HCT116 (cell line): Measurements from ENCODE around the gene CDKAL1. TPM values are rescaled to one million over a fixed set of nuclear protein-coding genes. Genes with fewer than 3 reads are reported as not detected.

Experiments
- ATAC-seq: fragments of 200-7000 bp; cut with Tn5 transposase; 2 replicates; pipeline ENCODE4 v1.9.1; 2020; ENCODE audit warnings: mild to moderate bottlenecking, moderate library complexity
- BruUV-seq: library from RNA; stranded (reverse); fragments of 400-500 nt; replicated peaks from 2 replicates; lab custom pipeline; 2021; lab: Mats Ljungman, UMichigan
- CTCF ChIA-PET: fragments of 300-600 bp; sonication (Branson Sonifier 250); formaldehyde crosslinking; loops from one replicate; lab custom pipeline; 2021; ENCODE audit warnings: antibody characterized with exemption; lab: Charles Lee
- POLR2A ChIA-PET: fragments of 300-600, 350-600 bp; sonication (Branson Sonifier 250); formaldehyde crosslinking; loops from one replicate; lab custom pipeline; 2021; ENCODE audit warnings: antibody characterized with exemption; lab: Charles Lee
- RAD21 ChIA-PET, 2 experiments: fragments of 300-600 bp; sonication (Branson Sonifier 250); formaldehyde crosslinking; loops; one replicate each; lab custom pipeline; 2023; ENCODE audit warnings: low total read pairs in 2 of 2; ENCODE audit not compliant: uncharacterized antibody in 2 of 2, unreplicated experiment in 2 of 2, low non-redundant PET in 1 of 2; lab: Charles Lee
- DNase-seq: peaks from one replicate; pipeline ENCODE4 v3.0.0-alpha.2; 2010; ENCODE audit warnings: low read depth, low spot score
- H2AFZ ChIP-seq: fragments of 200-600 bp; shearing (Covaris generic), sonication (generic); 2 replicates; pipeline ENCODE4 v1.6.1; 2017; ENCODE audit warnings: low read depth, mixed run types, mixed read lengths, antibody characterized with exemption, low read length; ENCODE audit not compliant: poor library complexity, severe bottlenecking
- H3K27ac ChIP-seq: 2 replicates; pipeline ENCODE4 v1.5.1; 2012; ENCODE audit warnings: low read depth, low read length
- H3K27me3 ChIP-seq: fragments of 200-600 bp; sonication (generic); 2 replicates; pipeline ENCODE4 v1.6.1; 2016; ENCODE audit warnings: mixed run types, low read length, mixed read lengths; ENCODE audit not compliant: insufficient read depth
- H3K36me3 ChIP-seq, 2 experiments: fragments of 200-500 bp in 1 of 2; fragments of 200-600 bp in 1 of 2; sonication (Bioruptor generic) in 1 of 2; sonication (generic) in 1 of 2; 2 replicates each; pipeline versions ENCODE4 v1.5.1 to v1.6.1; 2014 to 2016; ENCODE audit warnings: low read length in 2 of 2, inconsistent platforms in 1 of 2, mixed read lengths in 1 of 2, mixed run types in 1 of 2; ENCODE audit not compliant: insufficient read depth in 2 of 2, control insufficient read depth in 1 of 2
- H3K4me1 ChIP-seq, 2 experiments: fragments of 200-600 bp in 1 of 2; sonication (generic) in 1 of 2; 2 replicates each; pipeline versions ENCODE4 v1.5.1 to v1.6.1; 2012 to 2017; ENCODE audit warnings: low read length in 2 of 2, inconsistent platforms in 1 of 2, mild to moderate bottlenecking in 1 of 2, mixed read lengths in 1 of 2, mixed run types in 1 of 2, moderate library complexity in 1 of 2; ENCODE audit not compliant: insufficient read depth in 2 of 2, control insufficient read depth in 1 of 2
- H3K4me2 ChIP-seq: fragments of 200-600 bp; sonication (generic); 2 replicates; pipeline ENCODE4 v1.6.1; 2017; ENCODE audit warnings: mixed run types, low read length, mixed read lengths
- H3K4me3 ChIP-seq, 2 experiments: fragments of 200-600 bp in 1 of 2; sonication (generic) in 1 of 2; replicated peaks in 1 of 2; 2 replicates each; pipeline ENCODE4 v1.5.1; 2011 to 2016; ENCODE audit warnings: low read length in 2 of 2, control low read depth in 1 of 2, low read depth in 1 of 2, mild to moderate bottlenecking in 1 of 2, mixed read lengths in 1 of 2, mixed run types in 1 of 2
- H3K79me2 ChIP-seq: fragments of 200-600 bp; sonication (generic); 2 replicates; pipeline ENCODE4 v1.6.1; 2017; ENCODE audit warnings: mild to moderate bottlenecking, mixed run types, low read length, moderate library complexity, mixed read lengths; ENCODE audit not compliant: insufficient read depth
- H3K9ac ChIP-seq: fragments of 200-600 bp; sonication (generic); 2 replicates; pipeline ENCODE4 v1.6.1; 2016; ENCODE audit warnings: low read length, mixed read lengths
- H3K9me2 ChIP-seq: fragments of 200-600 bp; sonication (generic), shearing (Covaris generic); 2 replicates; pipeline ENCODE4 v1.6.1; 2017; ENCODE audit warnings: mixed run types, mild to moderate bottlenecking, moderate library complexity; ENCODE audit not compliant: insufficient read depth
- H3K9me3 ChIP-seq, 2 experiments: fragments of 200-500 bp in 1 of 2; fragments of 200-600 bp in 1 of 2; sonication (Bioruptor generic) in 1 of 2; sonication (generic) in 1 of 2; 2 replicates each; pipeline ENCODE4 v1.6.1; 2014 to 2017; ENCODE audit warnings: low read length in 2 of 2, mixed read lengths in 2 of 2, inconsistent platforms in 1 of 2, low read depth in 1 of 2, mild to moderate bottlenecking in 1 of 2, mixed run types in 1 of 2, moderate library complexity in 1 of 2; ENCODE audit not compliant: control insufficient read depth in 1 of 2, insufficient read depth in 1 of 2
- H4K20me1 ChIP-seq: fragments of 200-600 bp; sonication (generic), shearing (Covaris generic); 2 replicates; pipeline ENCODE4 v1.6.1; 2017; ENCODE audit warnings: mixed run types, mild to moderate bottlenecking, moderate library complexity; ENCODE audit not compliant: insufficient read depth
- CBX3 ChIP-seq: IDR thresholded peaks from 2 replicates; pipeline ENCODE4 v1.6.1; 2012; ENCODE audit warnings: low read depth
- CEBPB ChIP-seq: IDR thresholded peaks from 2 replicates; pipeline ENCODE4 v1.6.1; 2012; ENCODE audit warnings: low read depth
- EZH2phosphoT487 ChIP-seq: fragments of 200-600 bp; IDR thresholded peaks from 2 replicates; pipeline ENCODE4 v1.6.1; 2018; ENCODE audit warnings: antibody characterized with exemption, borderline replicate concordance
- REST ChIP-seq: IDR thresholded peaks from 2 replicates; pipeline ENCODE4 v1.6.1; 2012; ENCODE audit warnings: low read depth
- TCF7L2 ChIP-seq: IDR thresholded peaks from 2 replicates; pipeline ENCODE4 v1.7.0; 2011; ENCODE audit warnings: borderline replicate concordance, inconsistent platforms; ENCODE audit not compliant: insufficient read depth, insufficient read length; ENCODE audit errors: extremely low read depth
- YY1 ChIP-seq: IDR thresholded peaks from 2 replicates; pipeline ENCODE4 v1.6.1; 2011; ENCODE audit warnings: low read length, low read depth, moderate library complexity, mild to moderate bottlenecking; ENCODE audit not compliant: insufficient replicate concordance; ENCODE audit errors: extremely low read depth
- ZNF274 ChIP-seq: fragments of 200-500 bp; sonication (Bioruptor generic); IDR thresholded peaks from 2 replicates; pipeline ENCODE4 v1.6.1; 2014; ENCODE audit warnings: mild to moderate bottlenecking, low read depth, low read length, inconsistent platforms
- intact Hi-C: fragments of 100-400 bp; cut with micrococcal nuclease; formaldehyde crosslinking; loops from 2 replicates; pipeline ENCODE4 v1.10.0; 2022
- total RNA-seq: library from RNA; stranded (reverse); gene quantifications from one replicate; pipeline ENCODE4 v1.2.1, GENCODE V29; 2021; ENCODE audit not compliant: unreplicated experiment

The CDKAL1 gene
- total RNA-seq, 1 experiment from 2014 or later: 14.9 TPM

- no peak for TF ChIP-seq REST
- TF ChIP-seq, all 23 proteins: peak for 0
Observed at GRCh38 chr6:21181866-21182265, 647.6 kb downstream of the CDKAL1 start (continued).

GRCh38 chr6:21182589-21182988 lies 648.3 kb downstream of the CDKAL1 start:
- no peaks in the 10 kb centered on the region for H3K36me3 ChIP-seq
- no peak overlapping the region for H3K9ac ChIP-seq
- H3K27ac ChIP-seq: no peak overlapping the region
- RAD21 ChIA-PET: no interaction called here
- no peak overlapping the region for H2AFZ ChIP-seq
- no peaks in the 10 kb centered on the region for H3K79me2 ChIP-seq
- CTCF ChIA-PET: no interaction called here
- no peak overlapping the region for H3K4me3 ChIP-seq
- H4K20me1 ChIP-seq: no peaks in the 10 kb centered on the region
- POLR2A ChIA-PET: no interaction called here
- DNase-seq (no peak), ATAC-seq (no peak)
- BruUV-seq: no TSS peak
- no peaks in the 10 kb centered on the region for H3K9me2 ChIP-seq
- TF ChIP-seq CBX3 (no peak), TCF7L2 (no peak), CEBPB (no peak), EZH2phosphoT487 (no peak), ZNF274 (no peak), YY1 (no peak)
- peaks cover 0 to 4% of the 10 kb centered on the region in 2 experiments; a peak in 1 of 4 replicates for H3K9me3 ChIP-seq
- no peaks in the 10 kb centered on the region for H3K4me1 ChIP-seq
- H3K27me3 ChIP-seq: no peaks in the 10 kb centered on the region
- no peak overlapping the region for H3K4me2 ChIP-seq
- intact Hi-C loops: no loop called here
